Gastrocnemius medialis (tissue), 4 donors: ENCODE measurements around the gene AIFM1. TPM values are rescaled to one million over a fixed set of nuclear protein-coding genes. Genes with fewer than 3 reads are reported as not detected.

Source experiments
- ATAC-seq, 2 donors: fragments of 150-250 bp; one replicate each; pipeline ENCODE4 v1.9.1; 2016
- DNase-seq, 2 donors: peaks; one replicate each; pipeline ENCODE4 v3.0.0-alpha.2; 2019
- H3K27ac ChIP-seq, 4 donors: fragments of 200-600 bp; sonication (generic); 1 replicate in 1 of 4; 2 replicates in 3 of 4; pipeline ENCODE4 v1.5.1; 2016 to 2018; ENCODE audit warnings: mild to moderate bottlenecking in 2 of 4, moderate library complexity in 1 of 4
- H3K27me3 ChIP-seq, 3 donors: fragments of 200-600 bp; sonication (generic) in 2 of 3; 1 replicate in 1 of 3; 2 replicates in 2 of 3; pipeline versions ENCODE4 v1.5.1 to v1.6.0; 2016 to 2019; ENCODE audit warnings: mild to moderate bottlenecking in 1 of 3, moderate library complexity in 1 of 3
- H3K36me3 ChIP-seq, 2 donors: fragments of 200-600 bp; sonication (generic) in 1 of 2; one replicate each; pipeline ENCODE4 v1.5.1; 2017 to 2018
- H3K4me1 ChIP-seq, 2 donors: fragments of 200-600 bp; sonication (generic) in 1 of 2; one replicate each; pipeline ENCODE4 v1.5.1; 2016 to 2017; ENCODE audit warnings: mild to moderate bottlenecking in 2 of 2
- H3K4me3 ChIP-seq, 4 donors: fragments of 200-600 bp; sonication (generic) in 3 of 4; 1 replicate in 1 of 4; 2 replicates in 3 of 4; pipeline ENCODE4 v1.5.1; 2016 to 2019; ENCODE audit warnings: mild to moderate bottlenecking in 2 of 4
- H3K9me3 ChIP-seq, 3 donors: fragments of 200-600 bp; sonication (generic) in 2 of 3; 1 replicate in 1 of 3; 2 replicates in 2 of 3; pipeline ENCODE4 v1.5.1; 2016 to 2019
- POLR2A ChIP-seq, 2 donors: fragments of 450-650 bp; IDR thresholded peaks; one replicate each; pipeline ENCODE4 v1.6.1; 2017; ENCODE audit warnings: antibody characterized with exemption in 2 of 2, mild to moderate bottlenecking in 2 of 2, moderate library complexity in 2 of 2
- in situ Hi-C, 4 donors: fragments of 200-750 bp; cut with MboI; loops; one replicate each; pipeline versions ENCODE4 v1.15.0 to v1.8.0; 2017; ENCODE audit warnings: low sequenced_read_pairs in 4 of 4
- intact Hi-C: fragments of 100-400 bp; cut with DNase I; formaldehyde crosslinking; loops from one replicate; pipeline ENCODE4 v1.15.1; 2023; ENCODE audit warnings: low total_unique reads
- total RNA-seq, 4 donors: library from RNA; depleted of rRNA; stranded (reverse); fragments of >200 nt; gene quantifications; one replicate each; pipeline versions ENCODE4 v1.1.0 to v1.2.3, GENCODE V29; 2016
- TF ChIP-seq, protein P1 (sequence below), 5 experiments: fragments of 450-650 bp in 3 of 5; fragments of 200-600 bp in 2 of 5; sonication (generic) in 2 of 5; IDR thresholded peaks in 4 of 5; conservative IDR thresholded peaks in 1 of 5; 1 replicate in 4 of 5; 2 replicates in 1 of 5; pipeline ENCODE4 v1.5.1; 2016 to 2019; ENCODE audit warnings: antibody characterized with exemption in 5 of 5, mild to moderate bottlenecking in 3 of 5, moderate library complexity in 3 of 5

Gene AIFM1
- total RNA-seq, 4 donors from 2014 or later: 18.9 to 50.1 (median 30.0) TPM

GRCh38 chrX:130145123-130145522, 20.5 kb downstream of the AIFM1 start:
- Histone ChIP-seq H3K4me3 (no peak overlapping the region), H3K27ac (no peak overlapping the region), H3K36me3 (peaks cover 0 to 22% of the 10 kb centered on the region in 2 donors), H3K4me1 (no peaks in the 10 kb centered on the region), H3K27me3 (no peaks in the 10 kb centered on the region), H3K9me3 (no peaks in the 10 kb centered on the region)
- intact Hi-C loops: no loop called here
- ATAC-seq (no peak), DNase-seq (no peak)
- in situ Hi-C loops: no loop called here
- no peak for TF ChIP-seq POLR2A (IDR thresholded peaks at IDR 0.05)
- TF ChIP-seq, protein P1, sequence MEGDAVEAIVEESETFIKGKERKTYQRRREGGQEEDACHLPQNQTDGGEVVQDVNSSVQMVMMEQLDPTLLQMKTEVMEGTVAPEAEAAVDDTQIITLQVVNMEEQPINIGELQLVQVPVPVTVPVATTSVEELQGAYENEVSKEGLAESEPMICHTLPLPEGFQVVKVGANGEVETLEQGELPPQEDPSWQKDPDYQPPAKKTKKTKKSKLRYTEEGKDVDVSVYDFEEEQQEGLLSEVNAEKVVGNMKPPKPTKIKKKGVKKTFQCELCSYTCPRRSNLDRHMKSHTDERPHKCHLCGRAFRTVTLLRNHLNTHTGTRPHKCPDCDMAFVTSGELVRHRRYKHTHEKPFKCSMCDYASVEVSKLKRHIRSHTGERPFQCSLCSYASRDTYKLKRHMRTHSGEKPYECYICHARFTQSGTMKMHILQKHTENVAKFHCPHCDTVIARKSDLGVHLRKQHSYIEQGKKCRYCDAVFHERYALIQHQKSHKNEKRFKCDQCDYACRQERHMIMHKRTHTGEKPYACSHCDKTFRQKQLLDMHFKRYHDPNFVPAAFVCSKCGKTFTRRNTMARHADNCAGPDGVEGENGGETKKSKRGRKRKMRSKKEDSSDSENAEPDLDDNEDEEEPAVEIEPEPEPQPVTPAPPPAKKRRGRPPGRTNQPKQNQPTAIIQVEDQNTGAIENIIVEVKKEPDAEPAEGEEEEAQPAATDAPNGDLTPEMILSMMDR (IDR thresholded peaks at IDR 0.05 in 4 of 5, conservative IDR thresholded peaks at IDR 0.05 in 1 of 5): no peak

DNA sequence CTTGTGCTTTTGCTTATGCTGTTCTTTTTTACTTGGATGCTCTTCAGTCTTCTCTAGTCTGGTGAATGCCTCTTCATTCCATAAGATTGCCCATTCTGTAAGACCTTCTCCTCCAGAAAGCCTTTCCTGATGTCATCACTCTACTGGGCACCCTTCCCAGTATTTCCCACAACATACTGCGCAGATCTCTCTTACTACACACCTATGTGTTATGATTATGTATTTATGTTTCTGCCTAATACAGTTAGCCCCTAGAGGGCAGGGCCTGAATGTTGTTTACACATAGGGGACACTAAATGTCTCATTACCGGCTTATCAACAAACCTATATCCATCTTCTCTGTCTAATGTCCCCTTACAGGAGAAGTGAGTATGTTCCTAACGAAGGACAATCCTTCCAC, 21.1 kb downstream of the AIFM1 start:
- Histone ChIP-seq H3K4me1 (no peaks in the 10 kb centered on the region), H3K9me3 (no peaks in the 10 kb centered on the region), H3K4me3 (no peak overlapping the region), H3K36me3 (peaks cover 0 to 27% of the 10 kb centered on the region in 2 donors), H3K27ac (no peak overlapping the region), H3K27me3 (no peaks in the 10 kb centered on the region)
- in situ Hi-C loops: no loop called here
- no peak for TF ChIP-seq POLR2A (IDR thresholded peaks at IDR 0.05)
- TF ChIP-seq, protein P1 (IDR thresholded peaks at IDR 0.05 in 4 of 5, conservative IDR thresholded peaks at IDR 0.05 in 1 of 5): no peak
- intact Hi-C loops: no loop called here
- ATAC-seq (no peak), DNase-seq (no peak)

DNA sequence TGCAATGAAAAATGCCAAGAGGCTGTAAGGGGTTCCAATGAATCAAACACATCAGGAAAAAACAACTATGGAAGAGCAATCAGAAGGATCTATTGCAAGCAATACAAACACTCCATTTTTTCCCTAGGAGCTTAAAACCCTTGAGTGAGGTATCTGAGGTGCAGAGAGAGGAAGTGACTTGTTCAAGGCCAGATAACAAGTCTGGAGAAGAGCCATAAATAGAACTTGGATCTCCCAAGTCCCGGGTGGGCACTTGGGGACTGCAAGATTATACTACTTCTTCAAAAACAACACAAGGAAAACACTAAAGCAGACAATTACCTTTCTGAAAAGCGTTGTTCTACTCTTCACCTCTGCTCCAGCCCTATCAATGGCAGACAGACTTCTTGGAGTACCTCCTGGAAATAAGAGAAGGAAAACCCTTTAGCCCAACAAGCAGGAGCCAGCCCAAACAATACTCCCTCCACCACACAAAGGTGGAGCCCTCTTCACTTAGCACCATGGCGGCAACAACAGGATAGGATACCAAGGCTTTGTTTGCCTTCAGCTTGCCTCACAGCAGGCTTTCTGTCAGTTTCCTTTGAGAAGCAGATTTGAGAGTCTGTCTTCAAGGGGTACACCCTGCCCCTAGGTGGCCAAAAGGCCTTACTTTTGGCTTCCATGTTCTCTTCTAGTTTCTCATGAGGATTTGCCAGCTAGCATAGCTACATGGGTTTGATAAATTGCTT, 26.0 kb downstream of the AIFM1 start:
- intact Hi-C loops (no loop called here), in situ Hi-C loops (no loop called here)
- Histone ChIP-seq H3K9me3 (no peaks in the 10 kb centered on the region), H3K27me3 (no peaks in the 10 kb centered on the region), H3K4me3 (no peak overlapping the region), H3K27ac (no peak overlapping the region), H3K4me1 (no peaks in the 10 kb centered on the region), H3K36me3 (peaks cover 0 to 29% of the 10 kb centered on the region in 2 donors)
- DNase-seq: no peak
- no peak for ATAC-seq
- TF ChIP-seq, protein P1 (IDR thresholded peaks at IDR 0.05 in 4 of 5, conservative IDR thresholded peaks at IDR 0.05 in 1 of 5): no peak
- TF ChIP-seq POLR2A (IDR thresholded peaks at IDR 0.05): no peak

DNA sequence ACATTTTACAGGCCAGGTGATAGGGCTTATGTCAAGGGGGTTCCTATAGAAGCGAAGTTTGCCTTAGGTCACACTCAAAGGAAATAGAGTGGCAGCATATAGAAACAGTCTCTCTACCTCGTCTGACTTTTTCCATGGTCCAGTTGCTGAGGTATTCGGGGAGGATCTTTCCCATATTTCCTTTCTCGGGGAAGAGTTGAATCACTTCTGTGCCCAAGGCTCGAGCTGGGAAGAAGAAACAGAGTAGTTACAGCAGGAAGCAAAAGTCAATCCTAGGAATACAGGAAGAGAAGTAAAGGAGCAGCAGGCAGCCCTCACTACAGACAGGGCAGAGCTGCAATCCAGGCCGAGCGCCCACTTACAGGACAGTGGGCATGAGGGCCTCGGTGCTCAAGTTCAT, 28.7 kb downstream of the AIFM1 start:
- Histone ChIP-seq H3K4me3 (no peak overlapping the region), H3K4me1 (no peaks in the 10 kb centered on the region), H3K27me3 (no peaks in the 10 kb centered on the region), H3K36me3 (peaks cover 0 to 43% of the 10 kb centered on the region in 2 donors), H3K27ac (no peak overlapping the region), H3K9me3 (no peaks in the 10 kb centered on the region)
- intact Hi-C loops: no loop called here
- no peak for ATAC-seq
- TF ChIP-seq POLR2A (IDR thresholded peaks at IDR 0.05): no peak
- TF ChIP-seq, protein P1 (IDR thresholded peaks at IDR 0.05 in 4 of 5, conservative IDR thresholded peaks at IDR 0.05 in 1 of 5): no peak
- in situ Hi-C loops: no loop called here
- no peak for DNase-seq

DNA sequence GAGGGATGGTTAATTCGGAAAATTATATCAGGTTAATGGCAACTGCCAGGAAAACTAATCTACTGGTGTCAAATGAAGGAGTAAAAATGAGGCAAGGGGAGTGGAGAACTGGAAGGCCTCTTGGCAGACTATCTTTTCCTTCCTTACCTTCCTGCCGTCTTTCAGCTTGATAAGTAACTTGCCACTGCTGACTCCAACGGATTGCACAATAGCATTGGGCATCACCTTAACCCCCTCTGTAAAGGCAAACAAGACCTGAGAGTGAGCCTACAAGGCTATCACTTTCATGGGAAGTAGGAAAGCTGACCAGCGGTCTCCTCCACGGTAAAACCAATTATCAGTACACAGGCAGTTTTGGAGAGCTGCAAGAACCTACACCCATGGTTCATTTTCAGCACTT, 29.1 kb downstream of the AIFM1 start:
- TF ChIP-seq, protein P1 (IDR thresholded peaks at IDR 0.05 in 4 of 5, conservative IDR thresholded peaks at IDR 0.05 in 1 of 5): no peak
- no peak for TF ChIP-seq POLR2A (IDR thresholded peaks at IDR 0.05)
- ATAC-seq (no peak), DNase-seq (no peak)
- H3K36me3 ChIP-seq: peaks cover 0 to 47% of the 10 kb centered on the region in 2 donors
- H3K27me3 ChIP-seq: no peaks in the 10 kb centered on the region
- no peaks in the 10 kb centered on the region for H3K9me3 ChIP-seq
- H3K4me3 ChIP-seq: no peak overlapping the region
- in situ Hi-C loops: no loop called here
- no peak overlapping the region for H3K27ac ChIP-seq
- H3K4me1 ChIP-seq: no peaks in the 10 kb centered on the region
- intact Hi-C loops: no loop called here
